Gastrocnemius medialis (tissue), 4 donors: ENCODE measurements around the gene LEMD1. TPM values are rescaled to one million over a fixed set of nuclear protein-coding genes. Genes with fewer than 3 reads are reported as not detected.

ENCODE experiments used
- ATAC-seq, 2 donors: fragments of 150-250 bp; one replicate each; pipeline ENCODE4 v1.9.1; 2016
- DNase-seq, 2 donors: peaks; one replicate each; pipeline ENCODE4 v3.0.0-alpha.2; 2019
- H3K27ac ChIP-seq, 4 donors: fragments of 200-600 bp; sonication (generic); 1 replicate in 1 of 4; 2 replicates in 3 of 4; pipeline ENCODE4 v1.5.1; 2016 to 2018; ENCODE audit warnings: mild to moderate bottlenecking in 2 of 4, moderate library complexity in 1 of 4
- H3K27me3 ChIP-seq, 3 donors: fragments of 200-600 bp; sonication (generic) in 2 of 3; 1 replicate in 1 of 3; 2 replicates in 2 of 3; pipeline versions ENCODE4 v1.5.1 to v1.6.0; 2016 to 2019; ENCODE audit warnings: mild to moderate bottlenecking in 1 of 3, moderate library complexity in 1 of 3
- H3K36me3 ChIP-seq, 2 donors: fragments of 200-600 bp; sonication (generic) in 1 of 2; one replicate each; pipeline ENCODE4 v1.5.1; 2017 to 2018
- H3K4me1 ChIP-seq, 2 donors: fragments of 200-600 bp; sonication (generic) in 1 of 2; one replicate each; pipeline ENCODE4 v1.5.1; 2016 to 2017; ENCODE audit warnings: mild to moderate bottlenecking in 2 of 2
- H3K4me3 ChIP-seq, 4 donors: fragments of 200-600 bp; sonication (generic) in 3 of 4; 1 replicate in 1 of 4; 2 replicates in 3 of 4; pipeline ENCODE4 v1.5.1; 2016 to 2019; ENCODE audit warnings: mild to moderate bottlenecking in 2 of 4
- H3K9me3 ChIP-seq, 3 donors: fragments of 200-600 bp; sonication (generic) in 2 of 3; 1 replicate in 1 of 3; 2 replicates in 2 of 3; pipeline ENCODE4 v1.5.1; 2016 to 2019
- CTCF ChIP-seq, 5 experiments: fragments of 450-650 bp in 3 of 5; fragments of 200-600 bp in 2 of 5; sonication (generic) in 2 of 5; IDR thresholded peaks in 4 of 5; conservative IDR thresholded peaks in 1 of 5; 1 replicate in 4 of 5; 2 replicates in 1 of 5; pipeline ENCODE4 v1.5.1; 2016 to 2019; ENCODE audit warnings: antibody characterized with exemption in 5 of 5, mild to moderate bottlenecking in 3 of 5, moderate library complexity in 3 of 5
- POLR2A ChIP-seq, 2 donors: fragments of 450-650 bp; IDR thresholded peaks; one replicate each; pipeline ENCODE4 v1.6.1; 2017; ENCODE audit warnings: antibody characterized with exemption in 2 of 2, mild to moderate bottlenecking in 2 of 2, moderate library complexity in 2 of 2
- in situ Hi-C, 4 donors: fragments of 200-750 bp; cut with MboI; loops; one replicate each; pipeline versions ENCODE4 v1.15.0 to v1.8.0; 2017; ENCODE audit warnings: low sequenced_read_pairs in 4 of 4
- intact Hi-C: fragments of 100-400 bp; cut with DNase I; formaldehyde crosslinking; loops from one replicate; pipeline ENCODE4 v1.15.1; 2023; ENCODE audit warnings: low total_unique reads
- total RNA-seq, 4 donors: library from RNA; depleted of rRNA; stranded (reverse); fragments of >200 nt; gene quantifications; one replicate each; pipeline versions ENCODE4 v1.1.0 to v1.2.3, GENCODE V29; 2016

Gene LEMD1
- total RNA-seq, 4 donors from 2014 or later = not detected

GRCh38 chr1:205458777-205459566, 37.1 kb upstream of the LEMD1 start:
- H3K27ac ChIP-seq = no peak overlapping the region
- no peak for TF ChIP-seq CTCF (IDR thresholded peaks at IDR 0.05 in 4 of 5, conservative IDR thresholded peaks at IDR 0.05 in 1 of 5)
- no peak for TF ChIP-seq POLR2A (IDR thresholded peaks at IDR 0.05)
- H3K27me3 ChIP-seq = peaks cover 55 to 74% (median 63%) of the 10 kb centered on the region in 3 donors
- in situ Hi-C loops = no loop called here
- H3K9me3 ChIP-seq = no peaks in the 10 kb centered on the region
- intact Hi-C loops = no loop called here
- ATAC-seq (no peak), DNase-seq (no peak)
- no peak overlapping the region for H3K4me3 ChIP-seq
- peaks cover 0 to 9% of the 10 kb centered on the region in 2 donors for H3K4me1 ChIP-seq
- H3K36me3 ChIP-seq = no peaks in the 10 kb centered on the region

- TF ChIP-seq CTCF (IDR thresholded peaks at IDR 0.05 in 4 of 5, conservative IDR thresholded peaks at IDR 0.05 in 1 of 5) (no peak), POLR2A (IDR thresholded peaks at IDR 0.05) (no peak)
- Histone ChIP-seq H3K27me3 (peaks cover 66 to 82% (median 79%) of the 10 kb centered on the region in 3 donors), H3K4me3 (peak overlapping the region; percentile 17 to 48 (median 21)), H3K9me3 (no peaks in the 10 kb centered on the region), H3K27ac (no peak overlapping the region), H3K36me3 (no peaks in the 10 kb centered on the region), H3K4me1 (peaks cover 0 to 9% of the 10 kb centered on the region in 2 donors)
- in situ Hi-C loops = no loop called here
- ATAC-seq (no peak), DNase-seq (no peak)
- intact Hi-C loops = no loop called here
These were observed 35.3 kb upstream of the LEMD1 start for GRCh38 chr1:205456868-205457745.

GRCh38 chr1:205456383-205456867, 34.6 kb upstream of the LEMD1 start:
- DNase-seq = no peak
- Histone ChIP-seq H3K27ac (no peak overlapping the region), H3K27me3 (peaks cover 69 to 84% (median 82%) of the 10 kb centered on the region in 3 donors), H3K36me3 (no peaks in the 10 kb centered on the region), H3K9me3 (no peaks in the 10 kb centered on the region), H3K4me3 (peak overlapping the region in 3 of 4 donors; percentile 14 to 48 (median 19)), H3K4me1 (peaks cover 0 to 9% of the 10 kb centered on the region in 2 donors)
- in situ Hi-C loops = no loop called here
- no peak for ATAC-seq
- TF ChIP-seq CTCF (IDR thresholded peaks at IDR 0.05 in 4 of 5, conservative IDR thresholded peaks at IDR 0.05 in 1 of 5) = no peak
- no peak for TF ChIP-seq POLR2A (IDR thresholded peaks at IDR 0.05)
- intact Hi-C loops = no loop called here

- H3K36me3 ChIP-seq = no peaks in the 10 kb centered on the region
- peaks cover 0 to 9% of the 10 kb centered on the region in 2 donors for H3K4me1 ChIP-seq
- H3K9me3 ChIP-seq = no peaks in the 10 kb centered on the region
- DNase-seq (no peak), ATAC-seq (no peak)
- in situ Hi-C loops (no loop called here), intact Hi-C loops (no loop called here)
- H3K4me3 ChIP-seq = peak within 1 kb of the TSS; percentile 17 to 48 (median 21)
- peaks cover 69 to 82% (median 79%) of the 10 kb centered on the region in 3 donors for H3K27me3 ChIP-seq
- H3K27ac ChIP-seq = no peak within 1 kb of the TSS
- TF ChIP-seq POLR2A (IDR thresholded peaks at IDR 0.05) = no peak
- no peak for TF ChIP-seq CTCF (IDR thresholded peaks at IDR 0.05 in 4 of 5, conservative IDR thresholded peaks at IDR 0.05 in 1 of 5)
These were observed 33.9 kb upstream of the LEMD1 start, which contains the start of gene BLACAT1 for GRCh38 chr1:205455581-205456382. BLACAT1 (minus strand) TSS chr1:205456045.
